GM12875 (cell line): ENCODE measurements around the gene MEF2C.
"Not testable (repeated sequence)": the region's sequence is repeated elsewhere in the genome, so short reads cannot be mapped to it uniquely, and the experiment has no call there.

ENCODE experiments used
- H3K4me3 ChIP-seq: one replicate; pipeline ENCODE4 v1.5.1; 2011; ENCODE audit warnings: low read depth, low read length, control low read depth
- TF ChIP-seq, protein P1 (sequence below): IDR thresholded peaks from 2 replicates; pipeline ENCODE4 v1.5.1; 2011; ENCODE audit warnings: low read depth, mild to moderate bottlenecking, control low read depth, inconsistent platforms, low read length, moderate library complexity, borderline replicate concordance; ENCODE audit not compliant: insufficient read depth

MEF2C gene

DNA sequence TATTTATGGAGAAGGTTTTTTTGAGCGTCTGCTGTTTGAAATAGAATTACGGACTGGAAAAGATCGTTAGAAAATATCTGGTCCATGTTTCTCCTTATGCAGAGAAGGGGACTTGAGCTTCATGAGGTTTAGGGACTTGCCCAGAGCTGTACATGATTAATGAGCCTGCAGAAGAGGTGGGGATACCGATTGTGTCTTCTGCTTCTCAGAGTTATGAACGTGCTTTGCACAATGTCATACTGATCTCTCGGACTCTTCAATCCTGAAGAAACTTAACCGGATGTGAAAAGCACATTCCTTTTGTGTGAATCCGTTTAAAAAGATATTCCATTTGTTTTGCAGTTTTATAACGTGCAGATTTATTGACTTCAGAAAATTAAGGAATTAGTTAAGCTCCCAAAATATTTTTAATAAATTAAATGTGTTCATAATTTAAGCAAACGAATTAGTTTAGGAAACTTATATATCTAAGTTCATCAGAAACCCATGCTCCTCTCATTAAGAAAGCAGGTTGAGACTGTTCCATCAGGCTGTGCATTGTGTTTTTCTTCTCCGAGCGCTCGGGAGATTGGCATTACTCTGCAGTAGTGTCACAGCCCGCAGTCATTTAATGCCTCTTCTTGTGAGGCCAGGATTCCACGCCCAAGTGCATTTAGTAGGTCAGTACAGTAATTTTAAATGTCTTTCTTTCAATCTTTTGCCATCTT, 40.8 kb upstream of the MEF2C start:
- TF ChIP-seq, protein P1, sequence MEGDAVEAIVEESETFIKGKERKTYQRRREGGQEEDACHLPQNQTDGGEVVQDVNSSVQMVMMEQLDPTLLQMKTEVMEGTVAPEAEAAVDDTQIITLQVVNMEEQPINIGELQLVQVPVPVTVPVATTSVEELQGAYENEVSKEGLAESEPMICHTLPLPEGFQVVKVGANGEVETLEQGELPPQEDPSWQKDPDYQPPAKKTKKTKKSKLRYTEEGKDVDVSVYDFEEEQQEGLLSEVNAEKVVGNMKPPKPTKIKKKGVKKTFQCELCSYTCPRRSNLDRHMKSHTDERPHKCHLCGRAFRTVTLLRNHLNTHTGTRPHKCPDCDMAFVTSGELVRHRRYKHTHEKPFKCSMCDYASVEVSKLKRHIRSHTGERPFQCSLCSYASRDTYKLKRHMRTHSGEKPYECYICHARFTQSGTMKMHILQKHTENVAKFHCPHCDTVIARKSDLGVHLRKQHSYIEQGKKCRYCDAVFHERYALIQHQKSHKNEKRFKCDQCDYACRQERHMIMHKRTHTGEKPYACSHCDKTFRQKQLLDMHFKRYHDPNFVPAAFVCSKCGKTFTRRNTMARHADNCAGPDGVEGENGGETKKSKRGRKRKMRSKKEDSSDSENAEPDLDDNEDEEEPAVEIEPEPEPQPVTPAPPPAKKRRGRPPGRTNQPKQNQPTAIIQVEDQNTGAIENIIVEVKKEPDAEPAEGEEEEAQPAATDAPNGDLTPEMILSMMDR = no peak
- no peak overlapping the region for H3K4me3 ChIP-seq

DNA sequence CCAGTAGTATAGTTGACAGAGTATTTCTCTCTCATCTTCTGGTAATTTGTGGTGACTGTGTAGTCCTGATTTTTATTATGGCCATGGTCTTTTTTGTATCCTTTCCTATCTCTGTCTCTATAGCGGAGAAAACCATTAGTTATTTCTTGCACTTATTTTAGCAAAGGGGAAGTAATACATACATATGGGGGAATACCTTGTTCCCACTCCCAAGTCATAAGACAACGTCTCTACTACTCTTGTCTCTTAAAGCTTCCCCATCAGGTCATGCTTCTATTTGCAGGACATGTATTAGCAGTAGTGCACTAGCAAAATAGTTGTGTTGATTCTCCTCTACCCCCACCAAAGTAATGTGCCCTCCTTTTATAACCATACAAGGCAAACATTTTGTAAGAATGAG, 29.8 kb upstream of the MEF2C start:
- H3K4me3 ChIP-seq = not testable (repeated sequence)

DNA sequence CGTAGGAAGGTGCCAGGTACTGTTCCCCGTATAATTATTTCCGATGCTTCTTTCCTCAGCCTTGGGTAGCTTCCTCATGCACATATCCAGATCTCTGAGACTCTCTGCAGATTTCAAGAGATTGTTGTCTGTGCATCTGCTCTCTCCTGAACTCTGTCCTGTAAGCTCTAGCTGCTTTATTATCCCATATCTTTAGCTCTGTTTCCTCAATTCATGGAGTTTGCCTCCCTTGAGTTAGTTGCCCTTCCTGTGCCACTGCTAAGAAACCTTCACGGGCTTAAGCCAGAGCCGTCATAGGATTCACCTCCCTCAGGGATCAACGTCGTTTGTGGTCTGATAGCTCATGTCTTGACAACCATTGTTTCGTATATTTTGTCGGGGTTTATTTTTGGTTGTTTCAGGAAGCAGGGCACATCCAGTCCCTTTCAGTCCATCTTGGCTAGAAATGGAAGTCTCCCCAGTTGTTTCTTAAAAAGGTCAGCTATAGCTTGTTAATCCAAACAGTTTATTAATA, 28.1 kb upstream of the MEF2C start:
- not testable (repeated sequence) for H3K4me3 ChIP-seq

DNA sequence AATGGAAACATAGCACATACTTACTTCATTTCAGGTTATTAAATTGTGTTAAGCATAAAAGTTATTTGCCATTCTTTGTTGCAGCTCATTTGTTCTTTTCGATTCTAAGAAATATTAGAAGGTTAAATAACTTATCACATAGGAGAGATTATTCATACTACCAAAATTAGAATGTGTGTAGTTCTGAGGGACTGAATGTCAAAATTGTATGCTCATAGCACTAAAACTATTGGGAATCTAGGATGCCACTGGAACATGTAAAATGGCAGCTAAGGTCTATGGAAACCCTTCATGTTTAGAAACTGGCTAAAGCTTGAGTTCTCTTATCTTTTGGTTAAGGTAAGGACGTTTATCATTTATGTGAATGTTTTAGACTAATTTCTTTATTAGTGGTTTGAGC, 21.5 kb upstream of the MEF2C start:
- not testable (repeated sequence) for H3K4me3 ChIP-seq

DNA sequence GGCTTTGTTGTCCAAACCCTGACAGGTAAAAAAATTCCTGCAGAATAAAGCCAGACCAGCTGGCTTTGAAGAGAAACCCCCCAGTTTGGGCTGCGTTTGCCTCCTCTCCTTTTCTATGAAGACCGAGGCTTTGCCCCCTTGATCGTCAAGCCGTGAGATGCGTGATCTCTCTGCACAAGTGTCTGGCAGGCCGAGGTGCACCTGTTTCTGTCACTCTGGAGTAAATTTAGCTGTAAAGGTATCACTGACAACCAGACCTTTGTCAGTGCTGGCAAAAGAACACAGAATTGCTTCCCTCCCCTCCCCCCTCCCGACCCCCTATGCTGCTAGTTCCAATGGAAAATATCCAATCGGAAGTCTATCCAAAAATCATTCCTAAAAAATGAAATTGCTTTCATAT, 21.0 kb upstream of the MEF2C start:
- H3K4me3 ChIP-seq = not testable (repeated sequence)

DNA sequence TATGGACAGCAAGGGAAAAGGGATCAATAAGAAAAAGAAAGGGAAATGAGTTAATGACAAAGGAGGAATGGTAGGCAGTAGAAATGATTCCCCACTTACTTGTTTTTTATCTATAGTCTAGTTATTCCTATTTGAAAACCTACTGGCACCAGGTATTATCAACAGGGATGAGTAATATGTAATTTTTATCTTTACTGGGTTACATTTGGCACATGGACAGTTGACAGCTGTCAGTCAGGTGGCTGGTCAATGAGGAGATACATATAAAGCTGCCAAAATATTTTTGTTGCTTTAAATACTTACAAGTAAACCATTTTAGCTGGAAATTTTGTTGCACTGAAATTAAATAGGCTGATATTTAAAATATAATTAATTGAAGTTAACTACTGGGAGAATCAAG, 18.1 kb upstream of the MEF2C start:
- not testable (repeated sequence) for H3K4me3 ChIP-seq

DNA sequence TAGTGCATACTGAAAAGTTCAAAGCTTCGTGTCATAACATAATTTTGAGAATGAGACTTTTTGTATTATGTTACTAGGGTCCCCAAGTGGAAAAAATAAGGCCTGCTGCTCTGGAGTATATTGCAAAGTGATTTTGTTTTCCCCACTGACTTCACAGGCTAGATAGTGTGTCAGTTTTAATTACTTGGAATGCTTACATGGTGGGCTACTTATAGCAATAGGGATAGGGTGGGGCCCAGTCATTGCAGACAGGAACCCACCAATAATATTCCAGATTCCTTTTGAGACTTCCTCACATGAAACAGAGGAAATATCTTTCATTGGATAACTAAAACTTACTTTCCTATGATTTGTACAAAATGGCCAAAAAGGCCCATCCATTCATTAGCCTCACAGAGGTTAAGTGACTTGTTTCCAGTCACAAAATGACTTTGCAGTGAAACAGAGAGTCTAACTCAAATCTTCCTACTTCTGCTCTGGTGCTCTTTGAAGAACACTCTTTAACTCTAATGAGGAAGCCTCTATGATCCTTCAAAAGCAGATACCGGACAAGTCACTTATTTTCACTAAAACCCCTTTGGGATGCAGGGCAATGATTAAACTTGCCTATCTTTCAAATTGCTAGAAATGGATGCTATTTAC, 16.2 kb upstream of the MEF2C start:
- TF ChIP-seq, protein P1 = no peak
- no peak overlapping the region for H3K4me3 ChIP-seq

DNA sequence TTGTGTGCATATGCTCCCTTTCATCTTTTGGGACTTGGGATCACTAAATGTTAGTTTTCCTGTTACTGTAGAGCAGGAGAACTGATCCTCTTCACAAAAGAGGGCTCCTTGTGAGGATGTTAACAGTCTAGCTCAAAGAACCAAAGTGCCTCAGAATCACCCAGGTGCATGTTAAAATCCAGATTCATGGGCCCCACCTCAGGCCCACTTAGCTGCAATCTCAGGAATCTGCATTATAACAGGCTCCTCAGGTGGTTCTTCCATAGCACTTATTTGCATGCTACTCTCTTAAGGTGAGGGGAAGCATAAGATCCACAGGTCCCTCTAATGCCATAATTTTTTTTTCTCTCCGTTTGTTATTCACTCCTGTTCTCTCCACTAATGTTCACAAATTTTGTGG, 14.8 kb upstream of the MEF2C start:
- TF ChIP-seq, protein P1 = no peak
- no peak overlapping the region for H3K4me3 ChIP-seq

DNA sequence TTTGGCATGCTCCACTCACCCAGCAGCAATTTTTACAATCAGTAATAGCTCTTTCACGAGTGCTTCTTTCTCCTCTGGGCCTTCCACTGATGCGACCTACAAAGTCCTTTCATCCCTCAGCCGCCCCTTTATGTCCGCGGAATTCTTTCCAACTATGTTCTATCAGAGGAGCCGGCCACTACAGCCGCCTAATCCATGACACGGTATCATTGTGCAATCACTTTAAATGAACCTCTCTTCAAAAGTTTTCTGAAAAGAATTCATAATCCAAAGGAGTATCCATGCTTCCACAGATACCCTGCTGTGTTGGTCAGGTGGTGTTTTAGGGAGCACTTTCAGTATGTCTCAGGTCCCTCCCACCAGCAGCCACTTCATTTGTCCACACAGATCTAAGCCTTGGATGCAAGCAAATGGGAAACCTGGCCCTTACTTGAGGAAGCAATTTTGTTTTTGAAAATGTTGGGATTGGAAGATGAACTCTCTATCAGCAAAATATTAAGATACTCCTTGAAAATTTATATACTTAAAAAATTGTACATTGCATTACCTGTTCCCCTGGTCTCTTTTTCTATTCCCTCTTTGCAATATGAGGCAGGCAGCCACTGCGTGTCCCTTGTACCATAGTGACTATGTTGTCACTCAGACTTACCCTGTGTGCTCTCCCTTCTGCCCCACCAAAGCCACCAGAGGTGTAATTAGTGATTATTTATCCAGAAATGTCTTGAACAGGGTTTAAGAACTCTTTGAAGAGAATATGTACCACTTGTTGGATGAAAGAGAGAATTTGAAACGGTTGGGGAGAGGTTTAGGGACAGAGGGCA, 12.9 kb upstream of the MEF2C start:
- no peak overlapping the region for H3K4me3 ChIP-seq
- TF ChIP-seq, protein P1 = no peak

DNA sequence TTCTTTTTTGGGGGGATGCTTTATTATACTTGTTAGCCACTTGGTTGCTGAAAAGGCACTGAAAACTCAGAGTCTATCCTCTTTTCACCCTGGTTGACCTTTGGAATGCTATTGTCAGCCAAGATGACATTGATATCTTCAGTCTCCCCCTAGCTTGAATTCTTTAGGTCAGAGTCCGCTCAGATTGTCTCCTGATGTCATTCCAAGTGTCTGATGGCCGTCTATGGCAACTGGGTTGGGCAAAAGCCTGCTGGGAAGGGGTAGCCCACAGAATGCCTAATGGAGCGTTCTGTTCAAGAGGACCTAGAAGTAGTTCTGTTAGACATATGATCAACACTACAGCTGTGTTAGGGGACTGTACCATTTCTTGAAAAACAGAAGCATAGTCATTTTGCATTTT, 9.7 kb upstream of the MEF2C start:
- no peak overlapping the region for H3K4me3 ChIP-seq
- TF ChIP-seq, protein P1 = no peak
